Activated B cell treated with CpG ODN at 0.5 μM for 24 hours (primary cell): ENCODE results near the gene ZNRF4. TPM values are rescaled to one million over a fixed set of nuclear protein-coding genes. Genes with fewer than 3 reads are reported as not detected.

Experiments
- ATAC-seq: fragments of 200-7000 bp; cut with Tn5 transposase; one replicate; pipeline ENCODE4 v1.10.0; 2021; ENCODE audit warnings: low read depth, mild to moderate bottlenecking, moderate library complexity
- CTCF ChIA-PET: fragments of 350-600 bp; sonication (Branson Sonifier 250); formaldehyde crosslinking; loops from one replicate; lab custom pipeline; 2021; ENCODE audit warnings: antibody characterized with exemption; lab: Charles Lee
- POLR2A ChIA-PET: fragments of 350-600 bp; sonication (Branson Sonifier 250); formaldehyde crosslinking; loops from one replicate; lab custom pipeline; 2021; ENCODE audit warnings: antibody characterized with exemption; lab: Charles Lee
- DNase-seq: peaks from one replicate; pipeline ENCODE4 v3.0.0; 2022
- H3K27ac Mint-ChIP-seq: one replicate; pipeline ENCODE4 v1.8.0; 2020; ENCODE audit warnings: mixed read lengths
- H3K27me3 Mint-ChIP-seq: one replicate; pipeline ENCODE4 v1.8.0; 2021; ENCODE audit warnings: mixed read lengths
- H3K36me3 Mint-ChIP-seq: one replicate; pipeline ENCODE4 v1.8.0; 2021; ENCODE audit warnings: low read depth, mixed read lengths
- H3K4me1 Mint-ChIP-seq: one replicate; pipeline ENCODE4 v1.8.0; 2021; ENCODE audit warnings: mixed read lengths
- H3K4me3 Mint-ChIP-seq: one replicate; pipeline ENCODE4 v1.8.0; 2020; ENCODE audit warnings: mild to moderate bottlenecking, mixed read lengths
- H3K9me3 Mint-ChIP-seq: one replicate; pipeline ENCODE4 v1.8.0; 2020; ENCODE audit warnings: mixed read lengths
- intact Hi-C: fragments of 100-400 bp; cut with micrococcal nuclease; formaldehyde crosslinking; loops from one replicate; pipeline ENCODE4 v1.15.1; 2024
- total RNA-seq: library from RNA; stranded (reverse); gene quantifications from 2 replicates; pipeline ENCODE4 v1.2.3, GENCODE V29; 2022
- TF ChIP-seq, protein P1 (sequence below): fragments of 200-600 bp; IDR thresholded peaks from one replicate; pipeline ENCODE4 v1.8.0; 2022; ENCODE audit warnings: antibody characterized with exemption, mild to moderate bottlenecking

The ZNRF4 gene
- total RNA-seq, 1 donor from 2014 or later, result not detected

GRCh38 chr19:5443723-5444122, 11.5 kb upstream of the ZNRF4 start:
- no peaks in the 10 kb centered on the region for H3K9me3 Mint-ChIP-seq
- intact Hi-C loops, result no loop called here
- ATAC-seq, result no peak
- no peak overlapping the region for H3K27ac Mint-ChIP-seq
- H3K27me3 Mint-ChIP-seq, result peaks cover 20% of the 10 kb centered on the region
- POLR2A ChIA-PET, result no interaction called here
- no peak overlapping the region for H3K4me3 Mint-ChIP-seq
- CTCF ChIA-PET, result no interaction called here
- DNase-seq, result no peak
- no peaks in the 10 kb centered on the region for H3K4me1 Mint-ChIP-seq
- H3K36me3 Mint-ChIP-seq, result no peaks in the 10 kb centered on the region
- TF ChIP-seq, protein P1, sequence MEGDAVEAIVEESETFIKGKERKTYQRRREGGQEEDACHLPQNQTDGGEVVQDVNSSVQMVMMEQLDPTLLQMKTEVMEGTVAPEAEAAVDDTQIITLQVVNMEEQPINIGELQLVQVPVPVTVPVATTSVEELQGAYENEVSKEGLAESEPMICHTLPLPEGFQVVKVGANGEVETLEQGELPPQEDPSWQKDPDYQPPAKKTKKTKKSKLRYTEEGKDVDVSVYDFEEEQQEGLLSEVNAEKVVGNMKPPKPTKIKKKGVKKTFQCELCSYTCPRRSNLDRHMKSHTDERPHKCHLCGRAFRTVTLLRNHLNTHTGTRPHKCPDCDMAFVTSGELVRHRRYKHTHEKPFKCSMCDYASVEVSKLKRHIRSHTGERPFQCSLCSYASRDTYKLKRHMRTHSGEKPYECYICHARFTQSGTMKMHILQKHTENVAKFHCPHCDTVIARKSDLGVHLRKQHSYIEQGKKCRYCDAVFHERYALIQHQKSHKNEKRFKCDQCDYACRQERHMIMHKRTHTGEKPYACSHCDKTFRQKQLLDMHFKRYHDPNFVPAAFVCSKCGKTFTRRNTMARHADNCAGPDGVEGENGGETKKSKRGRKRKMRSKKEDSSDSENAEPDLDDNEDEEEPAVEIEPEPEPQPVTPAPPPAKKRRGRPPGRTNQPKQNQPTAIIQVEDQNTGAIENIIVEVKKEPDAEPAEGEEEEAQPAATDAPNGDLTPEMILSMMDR, result no peak

GRCh38 chr19:5444431-5444830, 10.8 kb upstream of the ZNRF4 start:
- no peaks in the 10 kb centered on the region for H3K36me3 Mint-ChIP-seq
- H3K4me3 Mint-ChIP-seq, result no peak overlapping the region
- DNase-seq (no peak), ATAC-seq (no peak)
- no peaks in the 10 kb centered on the region for H3K9me3 Mint-ChIP-seq
- TF ChIP-seq, protein P1, result no peak
- ChIA-PET POLR2A (no interaction called here), CTCF (no interaction called here)
- no peak overlapping the region for H3K27ac Mint-ChIP-seq
- no peaks in the 10 kb centered on the region for H3K4me1 Mint-ChIP-seq
- peaks cover 17% of the 10 kb centered on the region for H3K27me3 Mint-ChIP-seq
- intact Hi-C loops, result no loop called here

GRCh38 chr19:5445071-5445470, 10.1 kb upstream of the ZNRF4 start:
- no peaks in the 10 kb centered on the region for H3K4me1 Mint-ChIP-seq
- ChIA-PET CTCF (no interaction called here), POLR2A (no interaction called here)
- no peaks in the 10 kb centered on the region for H3K9me3 Mint-ChIP-seq
- no peak overlapping the region for H3K27ac Mint-ChIP-seq
- intact Hi-C loops, result no loop called here
- TF ChIP-seq, protein P1, result no peak
- DNase-seq (no peak), ATAC-seq (no peak)
- H3K36me3 Mint-ChIP-seq, result no peaks in the 10 kb centered on the region
- peaks cover 18% of the 10 kb centered on the region for H3K27me3 Mint-ChIP-seq
- no peak overlapping the region for H3K4me3 Mint-ChIP-seq

DNA sequence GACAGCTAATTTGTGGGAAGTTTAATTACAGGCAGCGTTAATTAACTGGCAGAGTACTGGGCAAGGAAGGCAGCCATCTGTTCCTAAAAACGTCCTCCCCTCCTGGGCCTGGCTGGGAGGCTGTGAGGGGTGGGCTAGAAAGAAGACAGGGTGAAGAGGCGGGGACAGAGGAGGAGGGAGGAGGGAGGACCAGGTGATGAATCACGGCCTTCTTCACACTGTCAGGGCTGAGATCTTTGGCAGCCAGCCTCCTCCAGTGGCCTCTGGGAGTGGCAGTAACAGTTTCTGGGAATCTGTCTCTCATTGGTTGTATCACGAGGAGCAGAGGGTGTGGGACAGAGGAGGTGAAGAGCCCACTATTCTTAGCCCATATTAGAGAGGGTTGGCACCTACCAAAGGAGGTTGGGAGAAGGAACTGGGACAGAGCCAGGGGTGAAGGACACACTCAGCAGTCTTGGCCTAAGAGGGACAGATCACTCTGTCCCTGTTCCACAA, 9.6 kb upstream of the ZNRF4 start:
- no peaks in the 10 kb centered on the region for H3K36me3 Mint-ChIP-seq
- TF ChIP-seq, protein P1, result no peak
- H3K27ac Mint-ChIP-seq, result no peak overlapping the region
- H3K4me1 Mint-ChIP-seq, result no peaks in the 10 kb centered on the region
- no peak for ATAC-seq
- H3K9me3 Mint-ChIP-seq, result no peaks in the 10 kb centered on the region
- CTCF ChIA-PET, result no interaction called here
- no peak overlapping the region for H3K4me3 Mint-ChIP-seq
- no peak for DNase-seq
- peaks cover 19% of the 10 kb centered on the region for H3K27me3 Mint-ChIP-seq
- POLR2A ChIA-PET, result no interaction called here
- intact Hi-C loops, result no loop called here

- H3K36me3 Mint-ChIP-seq, result no peaks in the 10 kb centered on the region
- no peaks in the 10 kb centered on the region for H3K4me1 Mint-ChIP-seq
- DNase-seq (no peak), ATAC-seq (no peak)
- H3K4me3 Mint-ChIP-seq, result no peak overlapping the region
- peaks cover 19% of the 10 kb centered on the region for H3K27me3 Mint-ChIP-seq
- H3K27ac Mint-ChIP-seq, result no peak overlapping the region
- ChIA-PET POLR2A (interaction anchor here (0.6 kb wide), 1 partner anchor 83 kb away, joined by 3 read pairs; no protein-coding TSS in a partner anchor), CTCF (no interaction called here)
- intact Hi-C loops, result no loop called here
- TF ChIP-seq, protein P1, result no peak
- H3K9me3 Mint-ChIP-seq, result no peaks in the 10 kb centered on the region
These were observed 7.4 kb upstream of the ZNRF4 start for GRCh38 chr19:5447700-5448311.
